HG02973 (cell line): Measurements from ENCODE around the gene RIOK1.
"Not testable (repeated sequence)": the region's sequence is repeated elsewhere in the genome, so short reads cannot be mapped to it uniquely, and the experiment has no call there.

Experiments used
- ATAC-seq: cut with Tn5 transposase; IDR thresholded peaks from one replicate; pipeline ENCODE4 v1.9.1; 2021; ENCODE audit warnings: moderate library complexity; ENCODE audit not compliant: unreplicated experiment

Gene RIOK1

DNA sequence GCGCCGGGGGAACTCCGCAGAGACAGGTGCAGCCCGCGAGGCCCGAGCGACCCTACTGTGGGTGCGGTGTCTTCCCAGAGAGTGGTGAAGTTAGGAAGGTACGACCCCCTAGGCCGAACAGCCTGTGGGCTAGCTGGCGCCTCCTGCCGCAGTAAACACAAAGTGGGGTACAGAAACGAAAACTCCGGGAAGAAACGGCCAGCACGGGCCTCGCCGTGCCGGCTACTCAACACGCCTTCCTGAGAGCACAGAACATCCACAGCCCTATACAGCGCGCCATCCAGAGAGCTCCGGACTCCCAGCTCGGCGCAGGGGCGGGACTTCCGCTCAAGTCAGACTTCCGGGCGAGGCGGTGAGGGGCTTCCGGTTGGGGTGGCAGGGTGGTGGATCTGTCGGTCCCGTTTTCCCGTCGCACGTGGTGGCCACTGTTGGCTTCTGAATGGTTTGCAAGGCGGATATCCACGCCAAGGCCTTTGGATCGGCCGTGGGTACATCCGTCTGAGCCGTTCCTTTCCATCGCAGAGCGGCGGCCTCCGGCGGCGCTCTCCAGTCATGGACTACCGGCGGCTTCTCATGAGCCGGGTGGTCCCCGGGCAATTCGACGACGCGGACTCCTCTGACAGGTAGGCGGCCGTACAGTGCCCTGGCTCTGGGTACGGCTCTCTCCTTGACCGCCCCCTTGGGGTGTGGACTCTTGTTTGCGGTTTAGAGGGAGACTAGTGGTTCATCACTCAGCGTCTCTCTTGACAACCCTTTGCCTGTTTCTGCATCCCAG is at the start of gene RIOK1, which contains the start of gene CAGE1:
Gene RIOK1, plus strand, starts transcription at position 358 of the 775 bp plus-strand sequence. Its CDS starts 195 bp downstream, at position 553.
Gene CAGE1, minus strand, starts transcription at position 292 of the 775 bp plus-strand sequence. CDS start 2,569 bp downstream, outside the sequence.
- ATAC-seq: peak; percentile 96

DNA sequence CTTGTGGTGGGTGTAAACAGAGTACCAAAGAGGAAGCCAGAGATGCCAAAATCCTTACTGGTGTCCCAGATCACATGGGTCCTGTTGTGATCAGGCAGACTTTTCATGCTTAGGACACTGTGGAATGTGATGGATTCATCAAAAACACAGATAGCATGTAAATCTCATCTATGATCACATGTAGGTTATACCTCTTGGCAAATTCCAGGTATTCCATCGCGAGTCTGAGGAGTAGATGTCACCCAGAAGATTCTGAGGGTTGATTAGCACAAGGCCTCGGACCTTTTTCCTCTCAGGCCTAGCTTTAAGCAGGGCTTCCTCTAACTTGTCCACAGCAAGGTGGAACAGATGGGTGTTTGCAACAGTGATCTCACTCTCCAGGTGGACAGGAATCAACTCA is 48.3 kb upstream of the RIOK1 start:
- ATAC-seq: no peak

DNA sequence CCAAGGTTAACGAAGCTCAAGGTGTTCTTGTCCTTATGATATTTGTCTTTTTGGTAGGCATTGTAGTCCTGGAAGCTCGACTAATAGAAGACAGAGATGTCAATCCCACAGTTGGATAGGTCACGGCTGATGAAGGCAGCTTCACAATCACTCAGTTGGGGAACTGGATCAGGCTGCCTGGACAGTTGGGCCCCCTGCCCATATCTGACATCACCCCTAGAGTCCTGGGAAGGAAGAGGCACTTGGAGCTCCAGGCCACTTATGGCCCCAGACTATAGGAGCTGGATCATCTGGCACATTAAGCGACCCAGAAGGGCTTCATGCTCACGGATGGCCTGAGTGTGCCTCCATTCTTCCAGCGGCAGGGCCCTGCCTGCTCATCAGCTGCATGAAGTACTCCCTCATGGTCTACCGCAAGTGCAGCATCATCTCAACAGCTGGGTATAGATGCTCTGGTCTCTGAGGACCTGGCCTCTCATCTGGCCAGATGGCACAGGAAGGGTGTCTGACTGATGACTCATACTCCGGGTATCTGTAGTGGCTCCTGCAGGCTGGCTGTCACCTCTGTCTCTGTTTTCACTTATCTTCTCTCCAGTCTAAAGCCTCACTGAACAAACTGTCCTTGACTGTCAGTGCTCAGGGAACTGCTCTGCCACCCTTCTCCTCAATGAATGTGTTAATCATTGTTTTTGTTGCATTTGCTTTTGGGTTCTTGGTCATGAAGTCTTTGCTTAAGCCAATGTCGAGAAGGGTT is 47.4 kb upstream of the RIOK1 start:
- no peak for ATAC-seq

DNA sequence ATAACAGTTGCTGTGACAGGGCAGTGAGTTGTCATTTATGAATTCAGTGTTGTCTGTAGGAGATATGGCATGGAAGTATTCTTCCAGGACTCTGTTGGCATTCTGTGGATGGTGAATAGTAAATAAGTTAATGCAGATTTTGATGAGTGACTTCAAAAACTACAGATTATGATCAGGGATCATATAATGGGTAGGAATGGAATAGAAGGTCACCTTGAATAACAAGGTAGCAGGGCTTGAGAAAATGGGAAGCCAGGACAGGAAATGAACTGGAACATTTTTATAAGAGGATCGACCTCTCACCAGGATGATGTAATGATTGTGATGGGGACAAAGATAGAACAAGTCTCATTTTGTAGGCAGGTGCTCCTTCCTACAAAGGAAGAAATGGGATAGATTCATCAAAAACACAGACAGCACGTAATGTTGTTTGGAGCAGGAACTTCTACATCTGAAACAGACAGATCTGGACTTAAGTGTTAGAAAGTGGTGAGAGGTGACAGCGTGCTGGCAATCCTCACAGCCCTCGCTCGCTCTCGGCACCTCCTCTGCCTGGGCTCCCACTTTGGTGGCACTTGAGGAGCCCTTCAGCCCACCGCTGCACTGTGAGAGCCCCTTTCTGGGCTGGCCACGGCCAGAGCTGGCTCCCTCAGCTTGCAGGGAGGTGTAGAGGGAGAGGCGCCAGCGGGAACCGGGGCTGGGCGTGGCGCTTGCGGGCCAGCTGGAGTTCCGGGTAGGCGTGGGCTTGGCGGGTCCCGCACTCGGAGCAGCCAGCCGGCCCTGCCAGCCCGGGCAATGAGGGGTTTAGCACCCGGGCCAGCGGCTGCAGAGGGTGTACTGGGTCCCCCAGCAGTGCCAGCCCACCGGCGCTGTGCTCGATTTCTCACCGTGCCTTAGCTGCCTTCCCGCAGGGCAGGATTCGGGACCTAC is 45.8 kb upstream of the RIOK1 start:
- ATAC-seq: no peak

DNA sequence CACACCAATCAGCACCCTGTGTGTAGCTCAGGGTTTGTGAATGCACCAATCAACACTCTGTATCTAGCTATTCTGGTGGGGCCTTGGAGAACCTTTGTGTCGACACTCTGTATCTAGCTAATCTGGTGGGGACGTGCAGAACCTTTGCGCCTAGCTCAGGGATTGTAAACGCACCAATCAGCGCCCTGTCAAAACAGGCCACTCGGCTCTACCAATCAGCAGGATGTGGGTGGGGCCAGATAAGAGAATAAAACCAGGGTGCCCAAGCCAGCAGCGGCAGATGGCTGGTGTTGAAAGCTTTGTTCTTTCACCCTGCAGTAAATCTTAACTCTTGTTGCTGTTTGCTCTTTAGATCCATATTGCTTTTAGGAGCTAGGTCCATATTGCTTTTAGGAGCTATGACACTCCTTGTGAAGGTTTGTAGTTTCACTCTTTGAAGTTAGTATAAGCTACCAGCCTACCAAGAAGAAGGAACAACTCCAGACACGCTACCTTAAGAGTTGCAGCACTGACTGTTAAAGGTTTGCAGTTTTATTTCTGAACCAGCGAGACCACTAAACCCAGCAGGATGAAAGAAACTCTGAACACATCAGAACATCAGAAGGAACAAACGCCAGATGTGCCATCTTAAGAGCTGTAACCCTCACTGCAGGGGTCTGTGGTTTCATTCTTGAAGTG is 44.7 kb upstream of the RIOK1 start:
- not testable (repeated sequence) for ATAC-seq

DNA sequence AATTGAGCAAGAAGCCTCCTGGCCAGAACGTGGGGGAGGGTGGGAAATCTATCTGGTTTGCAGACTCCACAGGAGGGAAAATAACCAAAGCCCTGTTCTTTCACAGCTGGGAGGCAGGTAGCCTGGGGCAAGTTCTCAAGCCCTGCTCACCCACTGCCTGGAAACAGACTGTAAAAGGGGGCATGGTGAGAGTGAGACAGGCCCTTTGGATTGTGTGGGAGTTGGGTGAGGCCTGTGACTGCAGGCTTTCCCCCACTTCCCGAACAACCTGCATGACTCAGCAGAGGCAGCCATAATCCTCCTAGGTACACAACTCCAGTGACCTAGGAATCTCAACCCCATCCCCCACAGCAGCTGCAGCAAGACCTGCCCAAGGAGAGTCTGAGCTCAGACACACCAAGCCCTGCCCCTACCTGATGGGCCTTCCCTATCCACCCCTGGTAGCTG is 42.0 kb upstream of the RIOK1 start:
- ATAC-seq: not testable (repeated sequence)

DNA sequence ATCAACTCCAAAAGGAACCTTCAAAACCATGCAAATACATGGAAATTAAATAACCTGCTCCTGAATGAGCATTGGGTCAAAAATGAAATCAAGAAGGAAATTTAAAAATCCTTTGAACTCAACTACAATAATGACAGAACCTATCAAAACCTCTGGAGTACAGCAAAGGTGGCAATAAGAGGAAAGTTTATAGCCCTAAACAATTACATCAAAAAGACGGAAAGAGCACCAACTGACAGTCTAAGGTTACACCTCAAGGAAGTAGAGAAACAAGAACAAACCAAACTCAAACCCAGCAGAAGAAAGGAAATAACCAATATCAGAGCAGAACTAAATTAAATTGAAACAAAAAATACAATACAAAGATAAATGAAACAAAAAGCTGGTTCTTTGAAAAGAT is 39.0 kb upstream of the RIOK1 start:
- ATAC-seq: not testable (repeated sequence)

DNA sequence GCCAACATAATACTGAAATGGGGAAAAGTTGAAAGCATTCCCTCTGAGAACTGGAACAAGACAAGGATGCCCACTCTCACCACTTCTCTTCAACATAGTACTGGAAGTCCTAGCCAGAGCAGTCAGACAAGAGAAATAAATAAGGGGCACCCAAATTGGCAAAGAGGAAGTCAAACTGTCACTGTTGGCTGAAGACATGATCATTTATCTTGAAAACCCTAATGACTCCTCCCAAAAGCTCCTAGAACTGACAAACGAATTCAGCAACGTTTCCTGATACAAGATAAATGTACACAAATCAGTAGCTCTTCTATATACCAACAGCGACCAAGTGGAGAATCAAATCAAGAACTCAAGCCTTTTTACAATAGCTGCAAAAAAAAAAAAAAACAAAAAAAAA is 37.7 kb upstream of the RIOK1 start:
- ATAC-seq: not testable (repeated sequence)

DNA sequence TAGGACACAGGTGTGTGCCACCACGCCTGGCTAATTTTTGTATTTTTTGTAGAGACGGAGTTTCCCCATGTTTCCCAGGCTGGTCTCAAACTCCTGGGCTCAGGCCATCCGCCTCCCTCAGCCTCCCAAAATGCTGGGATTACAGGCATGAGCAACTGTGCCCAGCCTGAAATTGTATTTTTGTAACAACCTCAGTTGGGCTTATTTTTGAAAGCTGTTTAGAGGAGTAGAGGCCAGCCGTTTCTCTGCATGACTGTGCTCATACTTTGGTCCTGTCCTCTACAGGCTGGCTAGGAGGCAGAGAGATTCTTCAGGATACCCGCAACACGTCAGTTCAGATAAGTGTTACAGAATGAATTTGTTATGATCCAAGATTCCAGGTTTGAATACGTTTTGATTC is 22.2 kb upstream of the RIOK1 start:
- no peak for ATAC-seq

DNA sequence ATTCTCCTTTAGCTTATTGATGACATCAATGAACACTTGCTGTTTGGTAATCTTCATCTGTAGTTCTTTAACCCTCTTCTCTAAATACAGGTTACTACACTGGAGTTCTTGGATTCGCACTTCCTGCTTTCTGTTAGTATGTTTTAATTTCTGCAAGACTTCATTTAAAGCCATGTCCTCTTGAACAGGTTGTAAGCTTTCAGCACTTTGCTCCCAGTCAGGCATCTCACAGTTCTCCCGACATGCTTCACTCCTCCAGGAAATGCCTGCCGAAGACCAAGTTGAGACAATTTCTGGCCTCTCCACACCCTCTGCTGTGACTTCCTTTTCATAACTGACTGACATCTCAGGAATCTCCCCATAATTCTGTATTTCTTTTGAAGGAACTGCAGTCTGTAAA is 15.9 kb upstream of the RIOK1 start:
- ATAC-seq: no peak

DNA sequence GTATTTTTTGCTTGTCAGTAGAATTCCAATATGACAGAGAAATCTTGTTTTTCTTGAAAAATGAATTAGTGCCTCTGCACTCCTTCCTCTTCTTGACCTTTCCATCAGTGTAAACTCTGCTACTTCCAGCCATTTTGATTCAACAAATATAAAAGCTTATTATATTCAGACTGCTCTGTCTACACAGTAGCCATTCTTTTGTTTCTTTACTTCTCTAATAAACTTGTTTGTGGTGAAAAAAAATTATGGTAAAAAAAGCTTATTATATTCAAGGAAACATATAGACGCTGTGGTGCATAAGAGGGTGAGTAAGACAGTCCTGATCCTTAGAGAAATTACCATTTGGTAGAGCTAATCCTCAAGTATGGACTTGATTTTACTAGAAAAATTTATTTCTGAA is 11.6 kb upstream of the RIOK1 start:
- no peak for ATAC-seq

DNA sequence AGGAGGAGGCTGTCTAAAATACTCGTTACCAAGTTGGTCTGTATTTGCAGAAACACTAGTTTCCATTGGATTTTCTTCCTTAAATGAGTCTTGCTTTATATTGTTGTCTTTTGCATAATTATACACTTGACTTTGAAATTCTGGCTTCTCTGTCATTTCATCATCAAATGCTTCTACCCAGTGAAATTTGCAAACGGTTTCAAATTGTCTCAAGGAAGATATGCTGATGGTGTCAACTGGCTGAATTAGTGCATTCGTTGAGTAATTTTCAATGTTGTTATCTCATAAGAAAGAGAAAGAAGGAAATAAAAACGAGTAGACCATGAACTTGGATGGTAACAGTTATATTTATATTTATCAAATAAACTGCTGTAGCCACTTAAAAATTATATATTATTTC is 10.9 kb upstream of the RIOK1 start:
- ATAC-seq: no peak

DNA sequence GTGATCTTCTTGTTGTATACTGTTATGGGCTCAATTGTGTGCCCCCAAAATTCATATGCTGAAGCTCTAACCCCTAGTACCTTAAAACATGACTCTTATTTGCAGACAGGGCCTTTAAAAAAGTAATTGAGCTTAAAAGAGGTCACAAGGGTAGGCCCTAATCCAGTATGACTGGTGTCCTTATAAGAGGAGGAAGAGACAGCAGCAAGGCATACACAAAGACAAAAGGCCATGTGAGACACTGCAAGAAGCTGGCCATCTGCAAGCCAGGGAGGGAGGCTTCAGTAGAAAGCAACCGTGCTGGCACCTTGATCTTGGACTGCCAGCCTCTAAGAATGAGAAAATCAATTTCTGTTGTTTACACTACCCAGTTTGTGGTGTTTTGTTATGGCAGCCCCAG is 8.5 kb upstream of the RIOK1 start:
- no peak for ATAC-seq

DNA sequence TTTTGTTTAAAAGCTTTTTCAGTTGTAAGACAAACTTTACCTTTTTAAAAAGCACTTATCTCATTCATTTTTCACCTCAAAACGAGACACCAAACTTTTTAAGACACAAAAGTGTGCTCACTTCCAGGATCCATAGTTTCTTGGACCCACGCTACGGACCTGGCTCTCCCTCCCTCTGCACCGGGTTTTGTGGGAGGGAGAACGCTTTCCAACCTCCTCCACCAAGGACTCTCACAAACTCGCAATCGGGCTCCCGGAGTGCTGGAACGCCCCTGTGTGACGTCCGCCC is 502 bp upstream of the RIOK1 start:
- ATAC-seq: no peak

DNA sequence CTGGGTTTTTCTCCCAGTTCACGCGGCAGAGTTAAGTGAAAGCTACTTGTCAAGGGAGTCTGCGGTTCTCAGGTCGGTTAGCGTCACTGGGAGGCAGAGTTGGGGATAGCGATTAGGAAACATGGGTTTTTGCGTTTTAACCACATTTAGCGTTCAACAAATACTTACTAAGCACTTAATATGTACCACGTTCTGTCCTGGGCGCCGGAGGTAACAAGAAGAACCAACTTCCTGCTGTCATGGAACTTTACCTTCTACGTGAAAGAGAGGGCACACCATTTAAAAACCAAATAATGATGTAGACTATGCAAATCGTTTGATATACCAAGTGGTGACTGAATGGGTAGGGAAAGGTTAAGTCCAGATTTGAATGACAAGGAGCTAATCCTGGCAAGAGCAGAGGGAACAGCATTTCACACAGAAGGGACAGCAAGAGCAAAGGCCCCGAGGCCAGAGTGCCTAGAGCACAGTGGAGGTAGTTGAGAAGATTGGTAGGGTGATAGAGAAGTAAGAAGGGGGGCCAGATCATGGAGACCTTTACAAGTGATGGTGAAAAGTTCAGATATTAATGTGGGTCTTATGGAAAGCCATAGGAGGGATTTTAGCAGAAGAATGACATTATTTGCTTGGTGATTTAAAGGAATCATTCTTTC is 744 bp downstream of the RIOK1 start:
- ATAC-seq: peak; percentile 13

DNA sequence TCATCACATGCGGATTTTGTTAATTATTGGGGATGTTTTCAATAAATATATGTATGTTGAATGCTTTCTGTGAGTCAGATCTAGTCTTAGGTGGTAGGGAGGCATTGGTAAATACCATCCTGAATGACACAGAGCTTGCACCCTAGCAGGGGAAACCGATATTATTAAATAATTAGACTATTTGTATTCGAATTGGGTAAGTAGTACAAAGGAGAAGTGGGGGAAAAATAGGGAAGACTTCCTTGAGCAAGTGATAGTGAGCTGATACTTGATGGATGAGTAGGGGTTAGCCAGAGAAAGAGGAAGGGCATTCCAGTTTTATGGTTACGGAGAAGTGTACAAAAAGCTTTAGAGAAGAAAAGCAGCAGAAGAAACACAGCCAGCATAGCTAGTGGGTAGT is 1.5 kb downstream of the RIOK1 start:
- ATAC-seq: no peak

DNA sequence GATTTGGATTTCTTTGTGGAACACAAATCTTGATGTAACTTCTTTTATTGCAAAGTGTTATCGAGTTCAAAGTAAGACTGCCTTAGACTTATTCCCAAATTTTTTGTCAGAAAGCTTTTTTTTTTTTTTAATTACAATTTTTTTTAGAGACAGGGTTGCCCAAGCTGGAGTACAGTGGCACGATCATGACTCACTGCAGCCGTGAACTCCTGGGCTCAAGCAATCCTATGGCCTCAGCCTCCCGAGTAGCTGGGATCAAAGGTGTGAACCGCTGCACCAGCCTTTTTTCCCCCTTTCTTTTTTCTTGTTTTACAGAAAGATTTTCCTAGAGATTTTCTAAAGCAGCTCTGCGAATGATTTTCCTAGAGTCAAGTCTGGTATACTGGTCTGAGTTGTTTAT is 2.8 kb downstream of the RIOK1 start:
- ATAC-seq: no peak

DNA sequence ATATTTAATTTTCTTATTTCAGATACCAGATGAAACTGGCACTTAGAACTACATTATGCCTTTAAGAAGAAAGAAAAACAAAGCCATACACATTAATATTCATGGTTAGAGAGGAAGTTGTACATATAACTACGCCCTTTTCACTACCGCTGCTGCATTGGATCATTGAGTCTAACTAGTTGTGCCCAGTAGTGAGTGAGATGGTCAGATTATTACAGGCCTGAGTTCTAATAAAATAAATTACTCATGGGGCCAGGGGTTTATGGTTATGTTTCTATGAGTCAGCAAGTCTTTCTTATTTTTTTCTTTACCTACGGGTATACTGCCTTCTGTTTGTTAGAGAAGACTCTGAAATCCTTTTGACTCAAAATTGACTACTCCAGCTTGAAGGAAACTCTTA is 11.5 kb downstream of the RIOK1 start:
- no peak for ATAC-seq

DNA sequence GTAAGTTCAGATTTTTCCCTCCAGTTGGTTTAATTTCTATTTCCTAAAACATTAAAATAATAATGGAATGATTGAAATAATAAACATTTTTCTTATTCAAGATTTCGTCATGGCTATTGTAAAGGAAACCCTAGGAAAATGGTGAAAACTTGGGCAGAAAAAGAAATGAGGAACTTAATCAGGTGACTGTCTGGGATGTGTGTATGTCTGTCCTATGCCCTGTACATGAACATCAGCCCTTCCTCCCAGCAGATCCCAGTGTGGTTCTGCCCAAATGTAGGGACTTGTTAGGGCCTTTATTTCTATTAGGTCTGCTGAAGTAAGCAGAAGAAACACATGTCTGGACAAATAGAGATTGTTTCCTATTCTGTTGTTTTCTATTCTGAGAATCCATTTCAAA is 13.1 kb downstream of the RIOK1 start:
- ATAC-seq: no peak

DNA sequence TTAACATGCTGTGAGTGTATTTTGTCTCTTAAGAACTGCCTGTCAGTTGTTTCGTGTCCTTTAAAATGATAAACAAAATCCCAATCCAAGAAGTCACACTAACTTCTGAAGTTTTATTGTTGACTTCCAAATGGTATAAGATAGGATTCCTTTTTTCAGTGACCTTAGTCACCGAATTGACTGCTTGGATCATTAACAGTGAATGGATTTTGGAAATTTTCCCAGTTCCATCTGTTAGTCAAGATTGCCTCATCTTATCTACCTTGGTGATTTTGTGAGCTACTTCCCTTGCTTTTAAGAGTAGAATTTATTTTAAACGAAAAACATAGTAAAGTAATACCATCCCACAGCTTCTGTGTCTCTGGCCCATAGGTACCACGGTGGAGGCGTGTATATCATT is 14.9 kb downstream of the RIOK1 start:
- no peak for ATAC-seq
